ENCODE data around the gene GHR.

GRCh38 chr5:42583322-42583721, 160.1 kb downstream of the GHR start:
- no peak for TF ChIP-seq EZH2phosphoT487 (IDR thresholded peaks at IDR 0.05; ENCODE audit: borderline replicate concordance)
- TF ChIP-seq, protein P1, sequence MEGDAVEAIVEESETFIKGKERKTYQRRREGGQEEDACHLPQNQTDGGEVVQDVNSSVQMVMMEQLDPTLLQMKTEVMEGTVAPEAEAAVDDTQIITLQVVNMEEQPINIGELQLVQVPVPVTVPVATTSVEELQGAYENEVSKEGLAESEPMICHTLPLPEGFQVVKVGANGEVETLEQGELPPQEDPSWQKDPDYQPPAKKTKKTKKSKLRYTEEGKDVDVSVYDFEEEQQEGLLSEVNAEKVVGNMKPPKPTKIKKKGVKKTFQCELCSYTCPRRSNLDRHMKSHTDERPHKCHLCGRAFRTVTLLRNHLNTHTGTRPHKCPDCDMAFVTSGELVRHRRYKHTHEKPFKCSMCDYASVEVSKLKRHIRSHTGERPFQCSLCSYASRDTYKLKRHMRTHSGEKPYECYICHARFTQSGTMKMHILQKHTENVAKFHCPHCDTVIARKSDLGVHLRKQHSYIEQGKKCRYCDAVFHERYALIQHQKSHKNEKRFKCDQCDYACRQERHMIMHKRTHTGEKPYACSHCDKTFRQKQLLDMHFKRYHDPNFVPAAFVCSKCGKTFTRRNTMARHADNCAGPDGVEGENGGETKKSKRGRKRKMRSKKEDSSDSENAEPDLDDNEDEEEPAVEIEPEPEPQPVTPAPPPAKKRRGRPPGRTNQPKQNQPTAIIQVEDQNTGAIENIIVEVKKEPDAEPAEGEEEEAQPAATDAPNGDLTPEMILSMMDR (conservative IDR thresholded peaks at IDR 0.05; ENCODE audit: low read length): peak; percentile 91

All from Loucy (cell line).